MM.1S (cell line): Measurements from ENCODE around the gene NDST4.

Experiments
- CTCF ChIP-seq: fragments of 300-600 bp; sonication (generic); IDR thresholded peaks from 2 replicates; pipeline ENCODE4 v1.5.1; 2016; ENCODE audit warnings: antibody characterized with exemption, low read length, mixed read lengths
- EZH2 ChIP-seq: fragments of 300-600 bp; sonication (generic); optimal IDR thresholded peaks from 2 replicates; pipeline ENCODE3; 2017; ENCODE audit warnings: low read depth, mild to moderate bottlenecking, antibody characterized with exemption, low read length, mixed read lengths
- EZH2phosphoT487 ChIP-seq: fragments of 300-600 bp; sonication (generic); IDR thresholded peaks from 2 replicates; pipeline ENCODE4 v1.6.1; 2018; ENCODE audit warnings: antibody characterized with exemption, low read length

GRCh38 chr4:114924311-114924710 lies 189.1 kb downstream of the NDST4 start:
- TF ChIP-seq EZH2 (no peak), CTCF (no peak), EZH2phosphoT487 (no peak)
